T47D (cell line): Measurements from ENCODE around the gene SERPINI1.
A peak's percentile ranks its signal among the peaks of the same experiment; 100 is the strongest.

Source experiments
- DNase-seq, 2 experiments: peaks; one replicate each; pipeline versions ENCODE4 v3.0.0 to v3.0.0-alpha.2; 2011 to 2012; ENCODE audit warnings: low read depth in 1 of 2, low spot score in 1 of 2
- JUND ChIP-seq: IDR thresholded peaks from 2 replicates; pipeline ENCODE4 v1.6.1; 2012; ENCODE audit warnings: low read depth
- in situ Hi-C: cut with HindIII; loops from 2 replicates; pipeline ENCODE4 v1.10.0; 2016; ENCODE audit warnings: low sequenced_read_pairs, low pct_unique_long_range_greater_than_20kb

The SERPINI1 gene

GRCh38 chr3:167777356-167777755 is 41.8 kb downstream of the SERPINI1 start:
- in situ Hi-C loops: no loop called here
- TF ChIP-seq JUND: no peak
- DNase-seq: no peak

GRCh38 chr3:167780214-167780883 is 44.8 kb downstream of the SERPINI1 start:
- no peak for TF ChIP-seq JUND
- in situ Hi-C loops: no loop called here
- DNase-seq: no peak

- in situ Hi-C loops: no loop called here
- DNase-seq: no peak
- no peak for TF ChIP-seq JUND
These were observed 48.3 kb downstream of the SERPINI1 start for GRCh38 chr3:167783781-167784180.

- no peak for DNase-seq
- TF ChIP-seq JUND: no peak
- in situ Hi-C loops: no loop called here
These were observed 50.3 kb downstream of the SERPINI1 start for GRCh38 chr3:167785790-167786189.

- TF ChIP-seq JUND: no peak
- DNase-seq: peak in 1 of 2 experiments; percentile 30
- in situ Hi-C loops: no loop called here
These were observed 51.9 kb downstream of the SERPINI1 start for GRCh38 chr3:167787440-167787839.

GRCh38 chr3:167798443-167798842 is 62.9 kb downstream of the SERPINI1 start:
- in situ Hi-C loops: no loop called here
- TF ChIP-seq JUND: no peak

GRCh38 chr3:167808910-167809309 is 73.4 kb downstream of the SERPINI1 start:
- in situ Hi-C loops: no loop called here
- no peak for TF ChIP-seq JUND
- DNase-seq: no peak

More at GRCh38 chr3:167798443-167798842, 62.9 kb downstream of the SERPINI1 start:
- no peak for DNase-seq

- no peak for DNase-seq
- TF ChIP-seq JUND: no peak
- in situ Hi-C loops: no loop called here
These were observed 74.7 kb downstream of the SERPINI1 start for GRCh38 chr3:167810236-167810635.

- no peak for DNase-seq
- in situ Hi-C loops: no loop called here
- no peak for TF ChIP-seq JUND
These were observed 75.5 kb downstream of the SERPINI1 start for GRCh38 chr3:167811031-167811430.

- in situ Hi-C loops: no loop called here
- TF ChIP-seq JUND: no peak
- DNase-seq: peak in 1 of 2 experiments; percentile 21
These were observed 77.9 kb downstream of the SERPINI1 start for GRCh38 chr3:167813169-167814123.

GRCh38 chr3:167814441-167814951 is 79.0 kb downstream of the SERPINI1 start:
- peak; percentile 77 for TF ChIP-seq JUND
- peak; percentile 27 to 85 for DNase-seq
- in situ Hi-C loops: no loop called here

- no peak for DNase-seq
- TF ChIP-seq JUND: no peak
- in situ Hi-C loops: no loop called here
These were observed 81.4 kb downstream of the SERPINI1 start for GRCh38 chr3:167816953-167817352.
